MV-4-11 (cell line): ENCODE results near the gene NAA16.
"Not testable (repeated sequence)": the region's sequence is repeated elsewhere in the genome, so short reads cannot be mapped to it uniquely, and the experiment has no call there.

Source experiments
- DNase-seq: peaks from one replicate; lab custom pipeline; 2025; lab: John Stamatoyannopoulos, UW

NAA16 gene

DNA sequence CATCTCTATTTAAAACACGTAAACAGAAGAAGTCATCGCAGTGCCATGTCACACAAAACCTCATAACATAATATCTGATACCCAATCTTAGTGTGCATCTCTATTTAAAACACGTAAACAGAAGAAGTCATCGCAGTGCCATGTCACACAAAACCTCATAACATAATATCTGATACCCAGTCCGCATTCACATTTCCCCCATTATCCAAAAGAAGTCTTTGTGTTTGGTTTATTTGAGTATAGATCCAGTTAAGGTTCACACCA is 45.2 kb downstream of the NAA16 start:
- not testable (repeated sequence) for DNase-seq

DNA sequence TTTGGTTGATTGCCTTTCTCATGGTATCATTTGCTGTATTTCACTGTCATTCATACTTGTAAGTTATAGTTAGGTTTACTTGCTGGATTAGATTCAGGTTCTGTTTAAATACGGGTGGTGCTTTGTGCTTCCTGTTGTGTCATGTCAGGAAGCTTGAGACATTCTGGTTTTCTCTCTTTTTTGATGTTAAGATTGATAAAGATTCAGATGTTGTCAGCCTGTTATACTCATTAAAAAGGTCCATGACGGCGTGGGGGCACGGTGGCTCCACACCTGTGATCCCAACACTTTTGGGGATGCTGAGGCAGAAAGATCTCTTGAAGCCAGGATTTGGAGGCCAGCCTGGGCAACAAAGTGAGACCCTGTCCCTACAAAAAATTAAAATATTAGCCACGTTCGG is 45.7 kb downstream of the NAA16 start:
- no peak for DNase-seq

GRCh38 chr13:41361491-41361890 is 50.4 kb downstream of the NAA16 start:
- DNase-seq = no peak

GRCh38 chr13:41364043-41364442 is 53.0 kb downstream of the NAA16 start:
- DNase-seq = no peak

DNA sequence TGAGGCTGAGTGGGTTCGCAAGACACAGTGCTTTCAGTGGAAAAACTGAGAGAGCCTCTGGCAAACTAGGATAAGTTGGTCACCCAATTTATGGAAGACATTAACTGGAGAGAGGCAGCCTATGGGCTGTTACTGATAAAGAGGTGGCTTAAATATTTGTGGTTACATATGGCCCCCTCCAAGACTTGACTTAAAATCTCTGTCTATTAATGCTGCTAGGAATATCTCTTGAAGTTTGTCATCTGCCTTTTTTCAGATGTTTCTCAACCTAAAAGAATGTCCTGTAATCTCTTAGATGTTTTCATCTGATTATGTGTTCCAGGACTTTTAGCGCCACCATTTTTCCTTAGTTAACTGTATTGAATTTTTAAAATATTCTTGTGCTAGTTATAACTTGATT is 54.6 kb downstream of the NAA16 start:
- DNase-seq = no peak

DNA sequence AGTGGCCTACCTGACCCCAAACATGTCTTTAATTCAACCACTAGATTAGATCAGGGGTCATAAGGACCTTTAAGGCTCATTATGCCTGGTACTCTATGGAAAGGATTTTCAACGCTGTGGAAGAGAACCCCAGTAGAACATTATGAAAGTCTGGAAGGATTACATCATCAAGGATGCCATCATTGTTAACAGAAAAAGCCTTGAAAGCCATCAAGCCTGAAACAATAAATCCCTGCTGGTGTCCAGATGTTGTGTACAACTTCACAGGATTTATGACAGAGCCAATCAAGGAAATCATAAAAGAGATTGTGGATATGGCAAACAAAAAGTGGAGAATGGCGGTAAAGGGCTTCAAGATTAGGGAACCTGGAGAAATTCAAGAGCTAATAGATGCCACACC is 59.7 kb downstream of the NAA16 start:
- no peak for DNase-seq

GRCh38 chr13:41377446-41377845 is 66.4 kb downstream of the NAA16 start:
- DNase-seq = no peak

GRCh38 chr13:41382431-41382830 is 71.4 kb downstream of the NAA16 start:
- DNase-seq = no peak

GRCh38 chr13:41383386-41383785 is 72.3 kb downstream of the NAA16 start:
- DNase-seq = peak; percentile 54

DNA sequence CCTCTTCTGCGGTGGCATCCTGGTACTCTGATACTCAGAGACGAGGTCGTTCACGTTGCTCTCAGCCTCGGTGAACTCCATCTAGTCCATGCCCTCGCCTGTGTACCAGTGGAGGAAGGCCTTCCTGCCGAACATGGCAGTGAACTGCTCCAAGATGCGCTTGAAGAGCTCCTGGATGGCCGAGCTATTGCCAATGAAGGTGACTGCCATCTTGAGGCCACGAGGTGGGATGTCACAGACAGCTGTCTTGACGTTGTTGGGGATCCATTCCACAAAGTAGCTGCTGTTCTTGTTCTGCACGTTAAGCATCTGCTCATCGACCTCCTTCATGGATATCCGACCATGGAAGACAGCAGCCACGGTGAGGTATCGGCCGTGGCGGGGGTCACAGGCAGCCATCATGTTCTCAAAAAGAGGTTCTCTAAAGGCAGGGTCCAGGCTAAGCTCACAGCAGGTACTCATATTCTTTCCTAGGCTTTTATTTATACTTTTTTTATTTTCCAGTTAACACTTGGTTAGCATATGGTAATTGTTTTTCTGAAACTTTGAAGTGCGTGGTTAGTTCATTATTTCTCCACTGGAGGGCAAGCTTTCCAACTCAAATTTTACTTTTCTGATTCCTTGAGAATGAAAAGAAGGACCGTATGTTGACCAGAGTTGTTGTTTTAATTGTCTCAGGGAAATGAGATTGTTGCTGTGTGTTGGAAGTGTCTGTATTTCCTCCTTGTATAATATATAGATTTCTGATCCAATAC is 73.9 kb downstream of the NAA16 start:
- DNase-seq = no peak

DNA sequence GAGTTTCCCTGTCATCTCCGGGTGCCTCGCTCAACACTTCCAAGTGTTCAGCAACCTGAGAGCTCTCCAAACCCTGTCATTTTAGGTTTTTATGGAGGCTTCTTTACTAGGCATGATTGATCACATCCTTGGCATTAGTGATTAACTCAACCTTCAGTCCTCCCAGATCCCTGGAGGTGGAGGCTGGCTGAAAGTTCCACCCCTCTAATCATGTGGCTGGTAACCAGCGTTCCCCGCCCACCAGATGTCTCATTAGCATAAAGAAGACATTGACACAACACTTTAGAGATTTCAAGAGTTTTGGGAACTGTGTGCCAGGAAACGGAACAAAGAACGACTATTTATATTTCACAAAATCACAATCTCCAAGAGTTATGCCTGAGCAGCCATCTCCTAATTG is 75.1 kb downstream of the NAA16 start:
- peak; percentile 47 for DNase-seq

GRCh38 chr13:41387576-41387975 is 76.5 kb downstream of the NAA16 start:
- DNase-seq = no peak

DNA sequence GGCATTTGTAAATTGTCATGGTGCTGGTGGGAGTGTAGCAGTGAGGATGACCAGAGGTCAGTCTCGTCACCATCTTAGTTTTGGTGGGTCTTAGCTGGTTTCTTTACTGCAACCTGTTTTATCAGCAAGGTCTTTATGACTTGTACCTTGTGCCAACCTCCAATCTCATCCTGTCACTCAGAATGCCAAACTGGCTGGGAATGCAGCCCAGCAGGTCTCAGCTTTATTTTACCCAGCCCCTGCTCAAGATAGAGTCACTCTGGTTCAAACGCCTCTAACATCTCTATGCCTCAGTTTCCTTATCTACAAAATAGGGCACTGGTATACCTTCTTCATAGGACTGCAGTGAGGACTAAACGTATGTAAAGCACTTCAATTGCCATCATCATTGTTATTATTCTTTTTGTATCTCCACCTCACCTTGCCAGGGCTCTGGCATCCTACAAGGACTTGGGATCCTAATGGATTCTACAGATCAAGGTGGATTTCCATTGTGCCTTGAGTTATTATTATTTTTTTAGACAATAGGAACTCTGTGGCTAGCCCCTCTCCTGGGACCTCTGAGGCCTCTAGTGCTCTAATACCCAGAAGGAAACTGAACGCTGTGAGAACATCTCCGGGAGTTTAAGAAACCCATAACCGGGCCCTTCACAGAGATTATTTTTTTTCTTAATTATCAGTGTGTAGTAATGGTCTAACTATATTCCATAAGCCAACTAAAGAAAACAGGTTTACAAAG is 77.2 kb downstream of the NAA16 start:
- DNase-seq = no peak

DNA sequence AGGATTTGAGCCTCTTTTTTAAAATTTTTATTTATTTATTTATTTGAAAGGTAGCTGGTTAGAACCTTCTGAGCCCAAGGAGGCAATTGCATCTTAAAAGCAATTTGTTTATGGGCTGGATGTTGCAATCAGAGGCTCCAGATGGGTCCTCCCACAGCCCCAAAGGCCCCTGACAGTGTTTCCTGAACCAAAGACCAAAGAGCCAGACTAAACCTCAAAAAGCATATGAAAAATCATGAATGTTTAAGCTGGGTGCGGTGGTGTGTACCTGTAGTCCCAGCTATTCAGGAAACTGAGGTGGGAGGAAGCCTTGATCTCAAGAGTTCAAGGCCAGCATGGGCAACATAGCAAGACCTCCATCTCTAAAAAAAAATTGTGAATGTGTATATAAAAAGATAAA is 78.5 kb downstream of the NAA16 start:
- peak; percentile 14 for DNase-seq

- DNase-seq = peak; percentile 32
These were observed 83.1 kb downstream of the NAA16 start for GRCh38 chr13:41394166-41394565.

GRCh38 chr13:41398494-41399170 is 87.6 kb downstream of the NAA16 start:
- DNase-seq = no peak

DNA sequence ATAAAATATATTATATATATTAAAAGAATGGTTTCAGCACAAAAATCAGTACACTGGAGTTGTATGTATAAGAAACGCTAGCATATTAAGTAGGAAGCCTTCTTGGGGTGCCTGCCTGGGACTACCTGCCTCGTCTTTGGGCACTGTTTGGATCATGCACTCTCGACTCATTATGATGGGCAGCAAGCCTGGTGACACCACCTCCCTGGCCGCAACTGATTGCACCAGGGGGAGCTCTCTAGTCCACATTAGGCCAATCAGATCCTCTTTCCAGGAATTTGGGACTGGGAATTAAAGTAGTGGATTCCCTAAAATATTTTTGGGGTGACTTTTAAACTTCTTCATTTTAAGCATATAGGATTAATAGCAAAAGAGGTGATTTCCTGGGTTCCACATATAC is 90.3 kb downstream of the NAA16 start:
- DNase-seq = no peak

- DNase-seq = no peak
These were observed 91.8 kb downstream of the NAA16 start for GRCh38 chr13:41402691-41403511.

DNA sequence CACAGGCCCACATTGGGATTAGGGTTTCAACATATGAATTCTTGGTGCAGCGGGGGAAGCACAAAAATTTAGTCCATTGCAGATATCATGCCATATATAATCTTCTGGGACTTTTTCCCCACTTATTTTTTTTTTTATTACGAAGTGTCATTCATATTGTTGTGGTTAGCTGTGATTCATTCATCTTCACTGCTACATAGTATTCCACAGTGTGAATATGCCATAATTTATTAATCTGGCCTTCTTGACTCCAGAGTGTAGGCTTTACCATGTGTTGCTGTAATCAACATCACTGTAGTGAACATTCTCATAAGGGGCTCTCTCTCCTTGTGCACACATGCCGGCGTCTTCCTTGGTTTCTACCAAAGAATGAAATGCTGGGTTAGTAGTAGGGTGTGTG is 92.9 kb downstream of the NAA16 start:
- no peak for DNase-seq

GRCh38 chr13:41405367-41405766 is 94.3 kb downstream of the NAA16 start:
- DNase-seq = no peak

- no peak for DNase-seq
These were observed 96.3 kb downstream of the NAA16 start for GRCh38 chr13:41407380-41407779.

GRCh38 chr13:41408121-41408520 is 97.1 kb downstream of the NAA16 start:
- DNase-seq = no peak
